Sigmoid colon (tissue), 3 donors: Measurements from ENCODE around the gene EDNRB.

Source experiments
- CTCF ChIP-seq, 4 experiments: fragments of 450-650 bp in 3 of 4; fragments of 200-600 bp in 1 of 4; IDR thresholded peaks; one replicate each; pipeline ENCODE4 v1.5.1; 2016 to 2019; ENCODE audit warnings: antibody characterized with exemption in 4 of 4, mild to moderate bottlenecking in 3 of 4, moderate library complexity in 2 of 4
- POLR2A ChIP-seq, 2 donors: fragments of 450-650 bp; IDR thresholded peaks; one replicate each; pipeline ENCODE4 v1.6.1; 2016; ENCODE audit warnings: antibody characterized with exemption in 2 of 2, mild to moderate bottlenecking in 2 of 2, moderate library complexity in 2 of 2

GRCh38 chr13:77966671-77967070 is 48.0 kb upstream of the EDNRB start:
- TF ChIP-seq CTCF (IDR thresholded peaks at IDR 0.05) = no peak
- TF ChIP-seq POLR2A (IDR thresholded peaks at IDR 0.05) = no peak
